HK-2 (cell line): ENCODE measurements around the gene FLNB.
A peak's percentile ranks its signal among the peaks of the same experiment; 100 is the strongest.

Experiments used
- DNase-seq: peaks from one replicate; pipeline ENCODE4 v3.0.0-alpha.2; 2018; ENCODE audit not compliant: unreplicated experiment

Gene FLNB

DNA sequence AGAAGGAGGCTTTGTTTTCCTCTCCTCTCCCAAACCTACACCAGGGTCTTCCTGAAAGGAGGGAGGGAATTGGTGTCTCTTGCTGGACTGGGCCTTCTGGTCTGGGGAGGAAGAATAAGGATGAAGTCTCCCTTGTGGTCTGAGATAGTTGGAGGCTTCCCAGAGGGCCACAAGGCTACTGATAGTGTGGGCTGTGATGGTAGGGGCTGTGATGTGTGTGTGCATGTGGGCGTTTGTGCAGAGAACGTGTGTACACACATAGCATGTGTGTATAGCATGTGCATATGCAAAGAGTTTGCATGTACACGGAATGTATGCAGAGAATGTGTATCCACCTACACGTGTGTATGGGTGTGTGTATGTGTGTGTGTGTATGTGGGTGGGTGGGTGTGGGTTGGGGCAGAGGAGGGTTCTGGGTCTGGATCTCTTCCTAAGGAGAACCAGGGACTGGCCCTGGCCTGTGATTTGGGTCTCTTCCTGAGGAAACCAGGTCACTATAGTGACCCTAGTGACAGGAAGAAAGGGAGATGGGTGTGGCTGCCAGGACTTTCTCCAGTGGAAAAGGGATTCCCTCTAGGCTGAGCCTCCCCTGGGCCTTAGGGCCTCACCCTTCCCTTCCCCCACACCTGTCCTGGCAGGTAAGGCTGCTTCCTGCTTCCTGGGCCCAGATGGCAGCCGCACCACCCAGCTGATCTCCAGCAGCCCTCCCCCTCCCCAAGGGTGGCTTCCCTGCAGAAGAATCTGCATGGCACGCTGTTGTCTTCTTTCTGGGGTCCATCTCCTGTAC lies 1.7 kb downstream of the FLNB start:
- no peak for DNase-seq

DNA sequence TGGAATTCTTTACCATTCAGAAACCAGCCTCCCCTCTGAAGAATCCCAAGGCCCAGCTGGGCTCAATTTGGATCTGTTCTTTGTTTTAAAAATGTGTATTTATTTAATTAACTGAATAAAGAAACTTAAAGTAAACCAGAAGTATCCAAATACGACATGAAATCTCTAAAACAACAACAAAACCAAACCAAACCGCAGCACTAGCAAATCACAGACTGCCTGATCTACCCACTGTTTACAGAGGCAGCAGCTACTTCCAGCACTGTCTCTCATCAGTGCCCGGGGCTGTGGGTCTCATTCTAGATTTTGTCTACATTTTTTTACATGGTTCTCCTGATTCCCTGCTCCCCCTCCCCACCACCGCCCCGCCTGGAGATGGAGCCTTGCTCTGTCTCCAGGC lies 2.3 kb downstream of the FLNB start:
- DNase-seq: no peak

DNA sequence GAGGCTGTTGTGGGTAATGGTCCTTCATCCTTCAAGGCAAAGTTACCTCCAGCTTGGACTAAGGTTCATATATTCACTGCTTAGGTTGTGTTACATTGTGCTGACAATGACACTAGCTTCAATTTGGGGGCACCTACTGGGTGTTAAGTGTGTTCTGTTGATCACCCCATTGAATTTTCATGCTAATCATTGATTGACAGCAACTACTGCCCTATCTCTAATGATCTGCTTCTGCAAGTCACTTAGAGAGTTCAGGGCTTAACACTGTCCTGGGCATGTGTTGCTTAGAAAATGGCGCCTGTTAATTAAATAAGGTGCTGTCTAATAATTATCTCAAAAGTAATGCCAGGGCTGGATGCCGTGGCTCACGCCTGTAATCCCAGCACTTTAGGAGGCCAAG lies 3.4 kb downstream of the FLNB start:
- DNase-seq: no peak

DNA sequence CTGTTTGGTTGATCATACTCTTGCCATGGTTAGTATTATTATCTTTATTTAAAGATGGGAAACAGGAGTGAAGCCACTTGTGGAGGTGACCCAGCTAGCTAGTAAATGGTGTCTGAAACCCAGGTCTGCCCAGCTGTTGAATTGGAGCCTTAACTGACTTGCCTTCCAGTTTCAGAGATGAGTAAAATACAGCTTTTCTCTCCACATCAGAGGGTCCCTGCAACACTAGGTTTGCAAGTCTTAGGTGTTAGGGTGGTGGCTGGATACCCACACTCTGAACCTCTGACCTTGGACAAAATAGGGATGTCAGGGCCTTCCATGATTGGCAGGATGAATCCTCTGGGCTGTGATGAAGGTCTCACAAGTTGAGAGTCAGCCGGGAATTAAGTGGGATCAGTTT lies 4.1 kb downstream of the FLNB start:
- DNase-seq: no peak

DNA sequence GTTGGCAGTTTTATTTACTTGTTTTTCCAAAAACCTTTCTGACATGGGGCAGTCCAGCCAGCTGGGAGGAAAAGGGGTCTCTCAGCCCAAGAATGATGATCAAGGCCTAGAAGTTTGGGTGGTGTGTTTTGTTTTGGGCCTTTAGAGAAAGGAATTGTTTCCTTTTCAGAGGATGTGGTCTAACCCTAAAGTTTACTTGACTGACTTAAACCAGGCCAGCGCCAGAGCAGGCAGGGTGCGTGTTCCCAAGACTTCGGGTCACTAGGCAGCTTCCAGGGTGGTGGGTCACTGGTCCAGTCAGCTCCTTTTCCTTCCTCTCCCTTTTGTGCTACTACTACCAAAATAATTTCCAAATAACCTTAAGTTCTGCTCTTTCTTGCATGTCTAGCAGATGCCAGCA lies 4.9 kb downstream of the FLNB start:
- DNase-seq: no peak

DNA sequence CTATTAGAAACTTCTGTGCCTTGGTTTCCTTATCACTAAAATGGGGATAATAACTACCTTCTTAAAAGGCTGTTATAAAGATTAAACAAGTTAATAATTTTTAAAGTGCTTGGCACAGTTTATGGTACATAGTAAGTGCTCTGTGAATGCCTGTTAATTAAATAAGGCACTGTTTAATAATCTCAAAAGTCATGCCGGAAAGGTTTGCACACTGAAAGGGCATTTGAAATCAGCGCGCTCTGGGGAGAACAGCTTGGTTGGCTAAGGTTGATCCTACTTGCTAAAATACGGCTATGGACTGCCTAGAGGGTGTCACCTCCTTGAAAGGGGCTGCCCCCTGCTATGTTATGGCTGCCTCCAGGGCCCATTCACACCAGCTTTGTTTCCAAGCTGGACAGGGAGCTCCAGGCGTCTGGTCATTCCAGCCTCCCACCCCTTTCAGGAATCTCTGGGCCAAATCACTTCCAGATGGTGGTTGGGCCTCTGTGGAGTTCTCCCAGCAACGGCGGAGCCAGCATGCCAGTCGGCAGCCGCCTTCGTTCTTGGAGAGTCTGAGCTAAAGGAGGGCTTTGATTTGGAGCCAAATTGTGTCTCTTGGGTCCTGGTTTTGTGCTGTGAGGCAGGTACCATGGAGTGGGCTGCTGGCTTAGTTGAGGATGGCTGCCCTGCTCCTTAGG lies 5.9 kb downstream of the FLNB start:
- no peak for DNase-seq

DNA sequence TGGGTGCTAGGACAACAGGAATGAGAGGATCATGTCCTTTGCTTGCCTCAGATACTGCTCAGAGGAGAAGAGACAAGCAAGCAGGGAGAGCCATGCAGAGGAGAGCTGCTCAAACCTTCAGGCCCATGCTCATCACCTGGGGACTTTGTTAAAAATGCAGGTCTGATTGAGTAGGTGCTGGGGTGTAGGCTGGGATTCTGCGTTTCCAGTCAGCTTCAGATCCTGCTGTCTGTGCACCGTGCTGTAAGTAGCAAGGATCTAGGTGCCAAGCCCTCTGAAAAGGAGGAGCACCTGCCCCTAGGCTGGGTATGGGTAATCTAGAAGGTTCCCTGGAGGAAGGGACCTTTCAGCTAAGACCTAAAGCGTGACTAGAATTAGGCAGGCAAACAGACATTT lies 7.3 kb downstream of the FLNB start:
- no peak for DNase-seq

DNA sequence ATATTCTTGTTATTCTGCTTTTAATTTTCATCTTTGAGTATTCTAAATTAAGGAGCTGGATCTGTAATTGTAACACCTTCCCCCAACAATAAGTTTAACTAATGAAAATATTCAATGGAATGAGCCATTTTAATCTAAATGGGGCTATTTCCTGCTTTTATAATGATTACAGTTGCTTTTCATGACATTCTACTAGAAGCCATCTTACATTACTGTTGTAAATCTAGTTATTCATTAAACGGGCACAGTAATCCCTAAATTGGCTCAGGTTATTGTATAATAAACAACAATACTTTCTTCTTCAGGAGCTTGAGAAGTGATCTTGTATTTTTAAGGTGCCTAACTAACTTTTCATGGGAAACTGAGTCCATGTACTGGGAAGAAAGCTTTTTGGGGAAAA lies 8.5 kb downstream of the FLNB start:
- DNase-seq: no peak

DNA sequence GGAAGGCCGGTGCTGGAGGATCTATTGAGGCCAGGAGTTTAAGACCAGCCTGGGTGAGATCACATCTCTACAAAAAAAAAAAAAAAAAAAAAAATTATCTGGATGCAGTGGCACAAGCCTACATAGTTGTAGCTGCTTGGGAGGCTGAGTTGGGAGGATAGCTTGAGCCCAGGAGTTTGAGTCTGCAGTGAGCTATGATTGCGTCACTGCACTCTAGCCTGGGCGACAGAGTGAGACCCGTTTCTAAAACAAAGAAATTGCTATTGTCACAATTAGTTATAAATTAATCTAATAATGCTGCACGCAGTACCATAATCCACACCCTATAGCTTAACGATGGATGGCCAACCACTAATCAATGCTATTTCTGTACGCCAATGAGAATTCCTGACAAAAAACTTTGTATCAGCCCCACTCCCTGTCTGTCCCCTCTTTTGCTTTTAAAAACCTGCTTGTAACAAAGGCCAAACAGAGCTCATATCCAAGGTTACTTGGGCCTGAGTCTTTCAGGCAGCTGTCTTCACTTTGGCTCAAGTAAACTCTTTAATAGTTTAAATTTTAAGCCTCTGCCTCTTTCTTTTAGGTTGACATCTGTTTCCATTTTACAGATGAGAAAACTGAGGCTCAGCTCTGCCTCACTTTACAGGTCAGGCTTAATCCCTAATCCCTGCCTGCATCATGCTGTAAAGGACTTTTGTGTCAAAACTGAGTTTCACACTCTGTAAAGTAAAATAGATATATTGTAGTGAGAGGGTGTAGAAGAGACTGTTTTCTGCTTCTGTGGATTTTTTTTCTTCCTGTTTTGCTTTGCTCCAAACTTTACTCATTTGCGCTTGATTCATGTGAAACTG lies 10.9 kb downstream of the FLNB start:
- DNase-seq: no peak

DNA sequence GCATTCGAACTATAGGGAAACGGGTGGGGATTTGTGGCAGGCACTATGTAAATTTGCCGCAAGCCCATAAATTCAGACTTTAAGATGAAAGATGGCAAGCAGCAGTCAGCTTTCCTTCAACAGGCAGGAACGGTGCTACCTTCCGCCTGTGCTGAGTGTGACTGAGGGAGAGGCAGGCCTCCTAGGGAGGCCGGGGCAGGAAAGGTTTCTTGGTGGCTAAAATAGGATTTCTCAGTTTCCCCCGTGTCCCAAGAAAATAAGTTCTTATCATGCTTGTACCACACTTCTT lies 12.5 kb downstream of the FLNB start:
- no peak for DNase-seq

DNA sequence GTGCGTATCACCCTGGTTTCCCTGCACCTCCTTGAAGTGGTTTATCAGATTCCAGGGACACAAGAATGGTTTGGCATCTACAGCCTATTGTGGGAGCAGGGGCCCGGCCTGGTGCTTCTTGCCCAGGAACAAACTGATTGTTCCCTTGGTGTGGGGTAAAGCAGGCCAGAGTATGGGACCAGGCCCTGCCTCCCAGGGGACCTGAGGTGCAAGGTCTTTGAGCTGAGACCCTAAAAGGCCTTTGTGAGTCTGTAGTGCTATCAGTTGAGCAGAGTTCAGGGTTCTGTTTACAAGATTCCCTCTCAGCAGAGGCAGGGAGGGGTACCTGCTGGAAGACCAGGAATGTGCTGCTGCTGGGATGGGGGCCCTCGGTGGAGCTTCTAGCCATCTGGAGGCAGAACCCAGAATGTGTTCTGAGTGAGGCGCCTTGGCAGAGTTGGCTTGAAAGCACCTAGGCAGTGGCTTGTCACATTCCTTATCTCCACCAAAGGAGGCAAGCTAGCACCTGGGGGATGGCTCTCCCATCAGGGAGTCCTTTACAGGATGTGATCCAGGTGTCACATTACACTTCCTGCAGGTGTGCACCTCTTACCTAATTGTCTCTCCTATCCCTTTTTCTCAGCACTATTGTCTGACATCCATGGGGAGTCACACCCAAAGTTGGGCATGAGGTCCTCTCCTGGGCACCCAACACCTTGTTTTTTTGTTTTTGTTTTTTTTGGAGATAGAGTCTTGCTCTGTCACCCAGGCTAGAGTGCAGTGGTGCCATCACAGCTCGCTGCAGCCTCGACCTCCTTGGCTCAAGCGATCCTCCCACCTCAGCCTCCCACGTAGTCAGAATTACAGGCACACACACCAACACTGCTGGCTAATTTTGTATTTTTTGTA lies 13.1 kb downstream of the FLNB start:
- DNase-seq: no peak

DNA sequence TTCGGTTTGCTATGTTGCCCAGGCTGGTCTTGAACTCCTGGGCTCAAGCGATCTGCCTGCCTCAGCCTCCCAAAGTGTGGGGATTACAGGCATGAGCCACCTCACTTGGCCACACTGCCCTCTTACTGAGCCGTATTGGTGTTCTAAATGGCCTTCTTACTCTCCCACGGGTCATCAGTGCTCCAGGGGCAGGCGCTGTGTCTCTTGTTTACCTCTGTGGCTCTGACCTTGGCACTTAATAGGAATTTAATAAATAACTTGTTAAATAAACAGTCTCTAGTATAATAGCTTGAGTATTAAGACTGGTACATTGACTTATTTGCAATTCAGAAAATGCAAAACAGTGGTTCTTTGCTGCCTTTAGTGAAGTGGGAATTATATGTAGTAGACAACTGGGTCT lies 13.7 kb downstream of the FLNB start:
- no peak for DNase-seq

DNA sequence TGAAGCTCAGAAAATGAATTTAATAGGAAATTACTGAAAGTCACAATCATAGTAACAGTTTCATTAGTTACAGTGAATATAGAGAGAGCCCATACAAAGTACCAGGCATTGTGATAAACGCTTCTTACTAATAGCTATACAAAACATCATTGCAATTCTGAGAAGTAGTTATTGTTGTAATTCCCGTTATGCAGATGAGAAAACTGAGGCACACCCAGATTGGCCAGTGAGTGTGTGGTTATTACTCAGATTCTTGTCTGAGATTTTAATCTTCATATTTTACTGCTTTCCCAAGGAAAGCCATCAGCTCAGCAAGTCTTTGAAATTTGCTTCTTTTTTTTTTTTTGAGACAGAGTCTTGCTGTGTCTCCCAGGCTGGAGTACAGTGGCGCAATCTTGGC lies 14.3 kb downstream of the FLNB start:
- DNase-seq: no peak

DNA sequence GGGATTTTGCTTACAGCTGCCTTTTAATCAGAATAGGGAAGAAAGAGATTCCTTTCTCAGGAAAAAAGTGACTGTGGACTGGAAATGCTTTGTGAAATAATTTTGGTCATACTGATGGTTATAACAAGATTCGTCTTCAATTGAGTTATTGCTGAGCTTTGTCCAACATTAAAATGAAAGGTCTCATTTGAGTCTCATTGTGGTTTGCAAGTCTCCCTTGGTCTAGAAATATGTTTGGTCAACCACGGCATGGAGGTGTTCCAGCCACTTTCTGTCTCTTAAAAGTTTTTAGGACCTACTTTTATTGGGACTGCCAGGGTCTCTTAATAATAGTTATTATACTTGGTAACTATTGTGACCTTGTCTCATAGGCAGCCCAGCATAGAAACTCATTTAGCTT lies 15.3 kb downstream of the FLNB start:
- DNase-seq: no peak

DNA sequence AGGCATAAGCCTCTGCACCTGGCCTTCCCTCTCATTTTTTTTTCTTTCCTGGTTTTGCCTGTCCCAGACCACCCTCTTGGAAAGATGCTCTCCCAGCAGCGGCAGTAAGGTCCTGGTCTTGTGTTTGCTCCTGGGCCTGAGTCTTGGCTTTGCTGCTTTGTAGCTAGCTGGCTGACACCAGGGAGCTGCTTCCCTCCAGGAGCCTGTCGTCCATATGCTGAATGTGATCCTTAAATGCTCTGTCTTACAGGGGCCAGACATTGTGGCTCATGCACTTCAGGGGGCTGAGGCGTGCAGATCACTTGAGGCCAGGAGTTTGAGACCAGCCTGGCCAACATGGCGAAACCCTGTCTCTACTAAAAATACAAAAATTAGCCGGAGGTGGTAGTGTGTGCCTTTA lies 17.2 kb downstream of the FLNB start:
- DNase-seq: no peak

DNA sequence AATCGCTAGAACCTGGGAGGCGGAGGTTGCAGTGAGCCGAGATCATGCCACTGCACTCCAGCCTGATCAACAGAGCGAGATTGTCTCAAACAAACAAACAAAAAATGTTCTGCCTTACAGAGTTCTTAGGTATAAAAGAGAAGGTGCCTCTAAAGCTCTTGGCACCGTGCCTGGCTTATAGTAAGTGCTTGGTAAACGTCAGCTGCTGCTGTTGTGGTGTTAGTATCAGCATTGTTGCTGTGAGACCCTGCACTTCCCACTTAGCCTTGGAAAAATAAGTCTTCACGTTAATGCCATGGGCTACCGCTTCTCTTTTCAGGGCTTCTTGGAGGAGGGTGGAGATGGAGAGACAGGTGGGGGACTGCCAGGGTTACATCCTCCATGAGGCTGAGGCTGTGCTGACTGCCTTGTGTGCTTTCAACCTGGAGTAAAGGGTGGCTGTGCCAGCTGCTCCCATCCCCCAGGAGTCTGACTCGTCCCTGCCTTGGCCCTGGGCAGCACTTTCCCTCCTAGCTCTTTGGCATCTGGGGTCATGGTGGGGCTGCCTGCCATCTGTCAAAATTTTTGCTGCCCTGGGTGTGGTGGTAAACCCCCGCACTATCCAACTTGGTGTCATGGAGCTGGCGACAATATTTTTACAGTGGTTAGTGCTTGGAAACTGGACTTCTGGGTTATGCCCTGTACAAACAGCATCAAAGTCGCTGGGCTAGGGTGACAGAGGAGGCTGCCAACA lies 17.8 kb downstream of the FLNB start:
- peak; percentile 24 for DNase-seq

DNA sequence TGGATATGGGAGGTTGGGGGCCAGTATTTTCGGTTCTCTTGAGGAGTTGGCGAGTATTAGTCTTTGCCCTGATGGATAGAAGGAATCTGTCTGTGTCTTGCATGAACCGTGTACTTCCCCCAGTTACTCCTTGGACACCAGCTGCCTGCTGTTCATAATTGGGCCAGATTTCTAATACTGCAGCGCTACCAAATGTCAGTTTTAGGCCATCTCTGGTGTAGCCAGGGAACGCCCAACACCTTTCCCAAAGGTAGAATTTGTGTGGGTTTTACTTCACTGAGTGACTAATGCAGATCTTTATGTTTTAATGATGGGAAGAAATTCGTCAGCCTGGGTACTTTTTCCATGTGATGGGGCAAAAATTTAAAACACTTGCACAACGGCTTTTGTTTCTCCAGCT lies 18.4 kb downstream of the FLNB start:
- no peak for DNase-seq

DNA sequence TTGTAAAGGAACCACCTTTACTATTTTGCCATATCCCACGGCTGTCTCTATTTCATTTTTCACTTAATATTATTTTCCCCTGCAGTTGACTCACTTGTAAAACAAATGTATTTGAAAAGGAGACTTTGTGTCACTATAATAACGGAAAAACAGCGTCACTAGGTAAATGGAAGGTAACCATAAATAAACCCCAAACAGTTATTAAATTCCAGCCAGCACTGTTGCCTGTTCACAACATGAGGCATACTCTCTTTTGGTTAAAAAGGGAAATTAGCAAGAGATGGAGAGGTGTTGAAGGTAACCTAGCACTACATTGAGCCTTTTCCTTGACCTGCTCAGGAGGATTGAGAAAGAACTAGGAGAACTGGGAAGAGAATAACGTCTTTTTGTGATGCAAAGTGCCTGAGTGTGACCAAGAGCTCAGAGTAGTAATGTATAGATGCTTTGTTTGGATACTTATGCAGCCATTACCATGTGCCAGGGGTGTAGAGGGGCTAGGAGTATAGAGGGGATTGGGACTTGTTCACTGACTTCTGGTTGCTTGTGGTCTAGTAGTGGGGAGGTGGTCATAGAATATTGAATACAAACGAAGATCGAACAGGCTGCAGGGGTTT lies 19.6 kb downstream of the FLNB start:
- DNase-seq: no peak

DNA sequence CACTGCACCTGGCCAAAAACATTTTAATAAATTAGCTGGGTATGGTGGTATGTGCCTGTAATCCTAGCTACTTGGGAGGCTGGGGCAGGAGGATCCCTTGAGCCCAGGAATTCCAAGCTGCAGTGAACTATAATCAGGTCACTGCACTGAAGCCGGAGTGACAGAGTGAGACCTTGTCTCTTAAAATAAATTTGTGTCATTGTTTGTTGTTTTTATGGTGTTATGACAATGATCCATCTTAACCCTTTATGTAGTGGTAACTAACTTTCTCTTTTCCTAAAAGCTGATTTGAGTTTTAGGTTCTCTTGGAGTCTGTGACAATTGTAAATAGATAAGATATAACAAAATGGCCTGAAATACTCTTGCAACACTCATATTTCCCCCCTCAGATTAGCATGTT lies 20.7 kb downstream of the FLNB start:
- DNase-seq: no peak

DNA sequence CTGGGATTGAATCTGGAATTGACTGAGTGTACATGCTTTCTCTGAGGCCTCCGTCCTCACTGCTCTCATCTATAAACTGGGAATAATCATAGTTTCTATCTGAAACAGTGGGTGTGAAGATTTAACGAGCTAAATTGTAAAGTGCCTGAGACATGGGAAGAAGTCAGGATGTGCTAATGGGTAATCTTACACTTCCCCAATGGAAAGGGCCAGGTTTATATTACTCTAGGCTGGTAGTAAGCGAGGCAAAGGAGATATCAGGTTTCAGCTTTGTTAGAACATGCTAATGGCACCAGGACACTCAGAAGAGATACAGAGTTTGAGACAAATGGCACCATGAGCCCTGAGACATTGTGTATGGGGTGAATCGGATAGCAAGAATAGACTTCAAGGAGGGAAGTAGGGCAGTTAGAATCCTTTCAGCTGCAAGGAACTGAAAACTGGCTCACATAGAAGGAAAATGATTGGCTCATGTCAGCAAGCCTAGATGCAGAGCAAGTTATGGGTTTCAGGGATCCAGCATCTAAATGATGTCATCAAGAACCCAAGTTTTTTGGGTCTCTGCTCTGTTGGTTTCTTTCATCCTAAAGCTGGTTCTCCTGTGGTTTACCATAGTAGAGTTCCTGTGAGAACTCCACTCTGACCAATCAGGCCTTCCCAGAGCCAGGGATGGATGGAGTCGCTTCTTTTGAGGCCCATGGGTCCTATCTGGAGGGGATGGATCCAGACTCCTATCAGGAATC lies 21.8 kb downstream of the FLNB start:
- DNase-seq: no peak
